ENCODE measurements around the gene ADRA2B.

- TF ChIP-seq, protein P1, sequence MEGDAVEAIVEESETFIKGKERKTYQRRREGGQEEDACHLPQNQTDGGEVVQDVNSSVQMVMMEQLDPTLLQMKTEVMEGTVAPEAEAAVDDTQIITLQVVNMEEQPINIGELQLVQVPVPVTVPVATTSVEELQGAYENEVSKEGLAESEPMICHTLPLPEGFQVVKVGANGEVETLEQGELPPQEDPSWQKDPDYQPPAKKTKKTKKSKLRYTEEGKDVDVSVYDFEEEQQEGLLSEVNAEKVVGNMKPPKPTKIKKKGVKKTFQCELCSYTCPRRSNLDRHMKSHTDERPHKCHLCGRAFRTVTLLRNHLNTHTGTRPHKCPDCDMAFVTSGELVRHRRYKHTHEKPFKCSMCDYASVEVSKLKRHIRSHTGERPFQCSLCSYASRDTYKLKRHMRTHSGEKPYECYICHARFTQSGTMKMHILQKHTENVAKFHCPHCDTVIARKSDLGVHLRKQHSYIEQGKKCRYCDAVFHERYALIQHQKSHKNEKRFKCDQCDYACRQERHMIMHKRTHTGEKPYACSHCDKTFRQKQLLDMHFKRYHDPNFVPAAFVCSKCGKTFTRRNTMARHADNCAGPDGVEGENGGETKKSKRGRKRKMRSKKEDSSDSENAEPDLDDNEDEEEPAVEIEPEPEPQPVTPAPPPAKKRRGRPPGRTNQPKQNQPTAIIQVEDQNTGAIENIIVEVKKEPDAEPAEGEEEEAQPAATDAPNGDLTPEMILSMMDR (conservative IDR thresholded peaks at IDR 0.05), result no peak
- TF ChIP-seq ZFX (IDR thresholded peaks at IDR 0.05), result no peak
Observed at GRCh38 chr2:96109931-96110511, 6.3 kb downstream of the ADRA2B start.

Measured in C4-2B (cell line).